Ishikawa (cell line): ENCODE measurements around the gene SURF6.

Source experiments
- MAX ChIP-seq: IDR thresholded peaks from 2 replicates; pipeline ENCODE4 v1.6.1; 2012
- TEAD4 ChIP-seq: IDR thresholded peaks from 2 replicates; pipeline ENCODE4 v1.6.1; 2012

GRCh38 chr9:133323991-133324703 lies 11.8 kb downstream of the SURF6 start:
- TF ChIP-seq TEAD4 = no peak
- TF ChIP-seq MAX = no peak
